Measurements from ENCODE around the gene OPCML. TPM values are rescaled to one million over a fixed set of nuclear protein-coding genes. Genes with fewer than 3 reads are reported as not detected.
"Not testable (repeated sequence)": the region's sequence is repeated elsewhere in the genome, so short reads cannot be mapped to it uniquely, and the experiment has no call there.

The OPCML gene
- polyA plus RNA-seq, 3 donors from 2014 or later, result not detected

DNA sequence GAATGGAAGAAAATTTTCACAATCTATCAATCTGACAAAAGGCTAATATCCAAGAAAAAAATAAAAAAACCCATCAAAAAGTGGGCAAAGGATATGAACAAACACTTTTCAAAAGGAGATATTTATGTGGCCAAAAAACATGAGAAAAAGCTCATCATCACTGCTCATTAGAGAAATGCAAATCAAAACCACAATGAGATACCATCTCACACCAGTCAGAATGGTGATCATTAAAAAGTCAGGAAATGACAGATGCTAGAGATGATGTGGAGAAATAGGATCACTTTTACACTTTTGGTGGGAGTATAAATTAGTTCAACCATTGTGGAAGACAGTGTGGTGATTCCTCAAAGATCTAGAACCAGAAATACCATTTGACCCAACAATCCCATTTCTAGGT, 1162.2 kb downstream of the OPCML start:
- H3K4me3 Mint-ChIP-seq; H3K27ac Mint-ChIP-seq; DNase-seq; H3K4me1 Mint-ChIP-seq; H3K36me3 Mint-ChIP-seq; H3K27me3 Mint-ChIP-seq (ENCODE audit: low read depth in 3 of 3): not testable (repeated sequence)
- peaks cover 1 to 12% (median 6%) of the 10 kb centered on the region in 6 donors for H3K9me3 Mint-ChIP-seq

DNA sequence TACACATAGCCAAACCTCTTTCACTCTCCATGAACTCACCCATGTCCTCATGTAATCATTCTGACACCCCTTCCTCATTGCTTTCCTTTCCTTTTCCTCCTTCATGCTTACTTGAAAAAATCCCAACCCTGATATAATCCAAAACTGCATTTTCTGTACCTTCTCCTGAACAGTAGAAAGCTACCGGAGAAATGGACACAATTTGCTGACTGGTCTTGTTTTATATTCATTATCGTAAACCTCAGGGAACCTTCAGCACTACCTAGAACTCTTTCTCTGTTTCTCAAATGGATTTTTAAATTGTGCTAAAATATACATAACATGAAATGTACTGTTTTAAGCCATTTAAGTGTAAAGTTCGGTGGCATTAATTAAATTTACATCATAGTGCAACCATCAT, 1165.0 kb downstream of the OPCML start:
- Mint-ChIP-seq H3K4me3 (no peak overlapping the region), H3K4me1 (no peaks in the 10 kb centered on the region), H3K9me3 (peaks cover 4 to 15% (median 6%) of the 10 kb centered on the region in 6 donors), H3K27me3 (ENCODE audit: low read depth in 3 of 3) (no peaks in the 10 kb centered on the region), H3K36me3 (no peaks in the 10 kb centered on the region), H3K27ac (no peak overlapping the region)
- no peak for DNase-seq

DNA sequence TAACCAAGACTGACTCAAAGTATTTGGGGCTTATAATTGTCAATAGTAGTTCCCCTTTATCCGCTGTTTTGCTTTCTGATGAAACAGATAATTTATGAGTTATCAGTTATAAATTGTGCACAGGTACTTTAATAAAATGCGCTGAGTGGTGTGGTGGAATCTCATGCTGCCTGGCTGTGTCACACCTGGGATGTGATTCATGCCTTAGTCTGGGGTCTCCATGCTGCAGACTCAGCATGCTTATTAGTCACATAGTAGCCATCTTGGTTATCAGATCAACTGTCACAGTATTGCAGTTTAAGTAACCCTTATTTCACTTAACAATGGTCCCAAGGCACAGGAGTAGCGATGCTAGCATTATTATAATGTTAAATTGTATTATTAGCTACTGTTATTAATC, 1166.7 kb downstream of the OPCML start:
- peaks cover 0 to 3% (median 0%) of the 10 kb centered on the region in 3 donors for H3K27me3 Mint-ChIP-seq (ENCODE audit: low read depth in 3 of 3)
- H3K36me3 Mint-ChIP-seq, result no peaks in the 10 kb centered on the region
- H3K9me3 Mint-ChIP-seq, result peaks cover 4 to 15% (median 7%) of the 10 kb centered on the region in 6 donors
- no peak for DNase-seq
- H3K4me3 Mint-ChIP-seq, result no peak overlapping the region
- no peak overlapping the region for H3K27ac Mint-ChIP-seq
- no peaks in the 10 kb centered on the region for H3K4me1 Mint-ChIP-seq

All from immature natural killer cell (primary cell).